Endothelial cell (in vitro differentiated cells): Measurements from ENCODE around the gene B4GALNT4. TPM values are rescaled to one million over a fixed set of nuclear protein-coding genes. Genes with fewer than 3 reads are reported as not detected.
"Not testable (repeated sequence)": the region's sequence is repeated elsewhere in the genome, so short reads cannot be mapped to it uniquely, and the experiment has no call there.

ENCODE experiments used
- DNase-seq: peaks from one replicate; pipeline ENCODE4 v3.0.0; 2021; ENCODE audit warnings: low spot score
- H3K27ac Mint-ChIP-seq: one replicate; pipeline ENCODE4 v1.8.0; 2021; ENCODE audit warnings: mixed read lengths, inconsistent platforms; ENCODE audit not compliant: unreplicated experiment
- H3K27me3 Mint-ChIP-seq: one replicate; pipeline ENCODE4 v1.8.0; 2021; ENCODE audit warnings: mild to moderate bottlenecking, moderate library complexity, mixed read lengths, inconsistent platforms; ENCODE audit not compliant: unreplicated experiment
- H3K36me3 Mint-ChIP-seq: one replicate; pipeline ENCODE4 v1.8.0; 2021; ENCODE audit warnings: mild to moderate bottlenecking, low read depth, mixed read lengths, inconsistent platforms; ENCODE audit not compliant: unreplicated experiment
- H3K4me1 Mint-ChIP-seq: one replicate; pipeline ENCODE4 v1.8.0; 2021; ENCODE audit warnings: mild to moderate bottlenecking, mixed read lengths, inconsistent platforms; ENCODE audit not compliant: unreplicated experiment
- H3K4me3 Mint-ChIP-seq: one replicate; pipeline ENCODE4 v1.8.0; 2021; ENCODE audit warnings: mild to moderate bottlenecking, mixed read lengths, inconsistent platforms; ENCODE audit not compliant: unreplicated experiment
- H3K9me3 Mint-ChIP-seq: one replicate; pipeline ENCODE4 v1.8.0; 2021; ENCODE audit warnings: mixed read lengths, inconsistent platforms; ENCODE audit not compliant: unreplicated experiment
- total RNA-seq: library from RNA; stranded (reverse); fragmentation: NEBNext Ultra II Directional; extraction: Animal tissue kit (Norgen Biotek cat#: 25700); gene quantifications from one replicate; pipeline ENCODE4 v1.2.1, GENCODE V29; 2021; ENCODE audit not compliant: unreplicated experiment
- TF ChIP-seq, protein P1 (sequence below): fragments of 200-600 bp; sonication (generic); IDR thresholded peaks from one replicate; pipeline ENCODE4 v1.5.0; 2021; ENCODE audit warnings: antibody characterized with exemption; ENCODE audit not compliant: unreplicated experiment

Gene B4GALNT4
- total RNA-seq, 1 donor from 2014 or later: 14.9 TPM

DNA sequence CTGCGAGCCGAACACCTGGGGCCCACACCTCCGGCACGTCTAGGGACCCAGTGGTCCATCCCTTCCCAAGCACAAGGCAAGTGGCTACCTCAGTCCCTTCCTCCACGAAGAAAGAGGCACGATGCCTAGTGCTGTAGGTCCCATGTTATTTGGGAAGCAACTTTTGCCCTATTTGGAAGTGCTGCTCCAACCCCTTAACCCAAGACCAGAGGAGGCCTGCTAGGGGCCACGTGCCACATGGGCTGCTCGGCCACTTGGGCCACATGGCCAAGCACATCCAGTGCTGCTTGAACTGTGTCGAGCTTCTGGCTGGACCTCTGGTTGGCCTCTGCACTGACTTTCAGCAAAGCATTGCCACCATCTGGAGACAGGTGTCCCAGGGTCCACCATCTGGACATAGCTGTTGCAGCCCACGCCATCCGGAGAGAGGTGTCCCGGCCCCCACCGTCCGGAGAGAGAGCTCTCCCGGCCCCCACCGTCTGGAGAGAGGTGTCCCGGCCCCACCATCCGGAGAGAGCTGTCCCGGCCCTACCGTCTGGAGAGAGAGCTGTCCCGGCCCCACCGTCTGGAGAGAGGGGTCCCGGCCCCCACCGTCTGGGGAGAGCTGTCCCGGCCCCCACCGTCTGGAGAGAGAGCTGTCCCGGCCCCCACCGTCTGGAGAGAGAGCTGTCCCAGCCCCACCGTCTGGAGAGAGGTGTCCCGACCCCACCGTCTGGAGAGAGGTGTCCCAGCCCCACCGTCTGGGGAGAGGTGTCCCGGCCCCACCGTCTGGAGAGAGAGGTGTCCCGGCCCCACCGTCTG, 6.5 kb upstream of the B4GALNT4 start:
- no peak for DNase-seq
- peaks cover 4% of the 10 kb centered on the region for H3K4me1 Mint-ChIP-seq
- no peaks in the 10 kb centered on the region for H3K36me3 Mint-ChIP-seq
- no peak overlapping the region for H3K4me3 Mint-ChIP-seq
- H3K27ac Mint-ChIP-seq: no peak overlapping the region
- peaks cover 18% of the 10 kb centered on the region for H3K27me3 Mint-ChIP-seq
- TF ChIP-seq, protein P1, sequence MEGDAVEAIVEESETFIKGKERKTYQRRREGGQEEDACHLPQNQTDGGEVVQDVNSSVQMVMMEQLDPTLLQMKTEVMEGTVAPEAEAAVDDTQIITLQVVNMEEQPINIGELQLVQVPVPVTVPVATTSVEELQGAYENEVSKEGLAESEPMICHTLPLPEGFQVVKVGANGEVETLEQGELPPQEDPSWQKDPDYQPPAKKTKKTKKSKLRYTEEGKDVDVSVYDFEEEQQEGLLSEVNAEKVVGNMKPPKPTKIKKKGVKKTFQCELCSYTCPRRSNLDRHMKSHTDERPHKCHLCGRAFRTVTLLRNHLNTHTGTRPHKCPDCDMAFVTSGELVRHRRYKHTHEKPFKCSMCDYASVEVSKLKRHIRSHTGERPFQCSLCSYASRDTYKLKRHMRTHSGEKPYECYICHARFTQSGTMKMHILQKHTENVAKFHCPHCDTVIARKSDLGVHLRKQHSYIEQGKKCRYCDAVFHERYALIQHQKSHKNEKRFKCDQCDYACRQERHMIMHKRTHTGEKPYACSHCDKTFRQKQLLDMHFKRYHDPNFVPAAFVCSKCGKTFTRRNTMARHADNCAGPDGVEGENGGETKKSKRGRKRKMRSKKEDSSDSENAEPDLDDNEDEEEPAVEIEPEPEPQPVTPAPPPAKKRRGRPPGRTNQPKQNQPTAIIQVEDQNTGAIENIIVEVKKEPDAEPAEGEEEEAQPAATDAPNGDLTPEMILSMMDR: no peak
- H3K9me3 Mint-ChIP-seq: no peaks in the 10 kb centered on the region

- H3K9me3 Mint-ChIP-seq, H3K4me3 Mint-ChIP-seq, H3K27ac Mint-ChIP-seq, H3K4me1 Mint-ChIP-seq, DNase-seq, H3K36me3 Mint-ChIP-seq: not testable (repeated sequence)
- H3K27me3 Mint-ChIP-seq: peaks cover 21% of the 10 kb centered on the region
These were observed 5.9 kb upstream of the B4GALNT4 start for GRCh38 chr11:363443-363805.

- no peak for DNase-seq
- H3K4me3 Mint-ChIP-seq: no peak overlapping the region
- no peak overlapping the region for H3K27ac Mint-ChIP-seq
- peaks cover 24% of the 10 kb centered on the region for H3K27me3 Mint-ChIP-seq
- no peaks in the 10 kb centered on the region for H3K36me3 Mint-ChIP-seq
- TF ChIP-seq, protein P1: no peak
- H3K9me3 Mint-ChIP-seq: no peaks in the 10 kb centered on the region
- H3K4me1 Mint-ChIP-seq: peaks cover 10% of the 10 kb centered on the region
These were observed 5.1 kb upstream of the B4GALNT4 start for GRCh38 chr11:363948-364761.

GRCh38 chr11:364991-365725, 4.1 kb upstream of the B4GALNT4 start:
- Mint-ChIP-seq H3K9me3 (no peaks in the 10 kb centered on the region), H3K4me1 (peaks cover 10% of the 10 kb centered on the region), H3K36me3 (no peaks in the 10 kb centered on the region), H3K27me3 (peaks cover 24% of the 10 kb centered on the region), H3K4me3 (no peak overlapping the region), H3K27ac (no peak overlapping the region)
- DNase-seq: no peak
- TF ChIP-seq, protein P1: no peak

- H3K9me3 Mint-ChIP-seq: no peaks in the 10 kb centered on the region
- TF ChIP-seq, protein P1: no peak
- no peak for DNase-seq
- peaks cover 10% of the 10 kb centered on the region for H3K4me1 Mint-ChIP-seq
- no peaks in the 10 kb centered on the region for H3K36me3 Mint-ChIP-seq
- no peak overlapping the region for H3K4me3 Mint-ChIP-seq
- H3K27me3 Mint-ChIP-seq: peaks cover 22% of the 10 kb centered on the region
- no peak overlapping the region for H3K27ac Mint-ChIP-seq
These were observed 3.5 kb upstream of the B4GALNT4 start for GRCh38 chr11:365831-366230.
